Erythroblast (primary cell): ENCODE measurements around the gene MED22.
"Not testable (repeated sequence)": the region's sequence is repeated elsewhere in the genome, so short reads cannot be mapped to it uniquely, and the experiment has no call there.

Experiments used
- DNase-seq, 2 experiments: peaks; one replicate each; lab custom pipeline; 2025; lab: John Stamatoyannopoulos, UW
- GATA1 ChIP-seq: IDR thresholded peaks from 2 replicates; pipeline ENCODE4 v1.6.1; 2011; ENCODE audit warnings: low read depth, mild to moderate bottlenecking, control low read depth, low read length, moderate library complexity
- POLR2A ChIP-seq: IDR thresholded peaks from 2 replicates; pipeline ENCODE4 v1.6.1; 2011; ENCODE audit warnings: mild to moderate bottlenecking, low read length

MED22 gene

DNA sequence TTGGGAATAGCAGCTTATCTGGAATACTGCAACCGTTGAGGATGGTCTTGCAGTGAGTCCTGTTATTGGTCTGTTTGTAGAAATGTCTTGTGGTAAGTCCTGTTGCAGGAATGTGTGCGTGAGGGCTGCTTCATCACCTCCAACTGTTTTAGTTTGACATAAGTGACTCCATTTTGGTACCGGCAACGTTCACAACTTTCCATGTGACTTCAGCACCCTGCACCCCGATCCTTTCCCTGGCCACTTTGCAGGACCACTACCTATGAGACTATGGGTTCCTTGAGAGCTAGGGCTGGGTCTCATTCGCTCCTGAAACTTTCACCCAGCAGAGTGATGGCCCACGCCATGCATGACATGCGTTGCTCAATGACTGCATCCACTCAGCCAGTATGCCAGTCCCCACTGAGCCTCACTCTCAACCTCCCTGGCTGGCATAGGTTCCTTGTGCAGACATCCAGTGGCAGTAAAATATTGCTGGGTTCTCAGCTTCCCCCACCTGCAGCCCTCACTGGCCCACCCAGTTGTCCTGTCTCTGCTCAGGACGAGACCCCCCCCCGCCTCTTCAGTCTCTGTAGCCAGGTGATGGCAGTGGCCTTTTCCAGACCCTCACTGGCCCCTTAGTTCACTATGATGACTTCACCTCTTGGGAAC is 20.0 kb downstream of the MED22 start:
- TF ChIP-seq POLR2A (no peak), GATA1 (no peak)
- no peak for DNase-seq

DNA sequence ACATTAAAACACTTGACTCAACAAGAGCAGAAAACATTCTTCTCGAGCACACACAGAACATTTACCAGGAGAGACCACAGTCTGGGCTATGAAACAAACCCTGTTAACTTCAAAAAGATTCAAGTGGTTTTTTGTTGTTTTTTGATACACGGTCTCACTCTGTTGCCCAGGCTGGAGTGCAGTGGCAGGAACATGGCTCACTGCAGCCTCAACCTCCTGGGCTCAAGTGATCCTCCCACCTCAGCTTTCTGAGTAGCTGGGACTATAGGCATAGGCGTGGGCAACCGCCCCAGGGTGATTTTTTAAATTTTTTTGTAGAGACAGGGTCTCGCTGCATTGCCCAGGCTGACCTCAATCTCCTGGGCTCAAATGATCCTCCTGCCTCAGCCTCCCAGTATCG is 20.9 kb downstream of the MED22 start:
- DNase-seq: not testable (repeated sequence)

DNA sequence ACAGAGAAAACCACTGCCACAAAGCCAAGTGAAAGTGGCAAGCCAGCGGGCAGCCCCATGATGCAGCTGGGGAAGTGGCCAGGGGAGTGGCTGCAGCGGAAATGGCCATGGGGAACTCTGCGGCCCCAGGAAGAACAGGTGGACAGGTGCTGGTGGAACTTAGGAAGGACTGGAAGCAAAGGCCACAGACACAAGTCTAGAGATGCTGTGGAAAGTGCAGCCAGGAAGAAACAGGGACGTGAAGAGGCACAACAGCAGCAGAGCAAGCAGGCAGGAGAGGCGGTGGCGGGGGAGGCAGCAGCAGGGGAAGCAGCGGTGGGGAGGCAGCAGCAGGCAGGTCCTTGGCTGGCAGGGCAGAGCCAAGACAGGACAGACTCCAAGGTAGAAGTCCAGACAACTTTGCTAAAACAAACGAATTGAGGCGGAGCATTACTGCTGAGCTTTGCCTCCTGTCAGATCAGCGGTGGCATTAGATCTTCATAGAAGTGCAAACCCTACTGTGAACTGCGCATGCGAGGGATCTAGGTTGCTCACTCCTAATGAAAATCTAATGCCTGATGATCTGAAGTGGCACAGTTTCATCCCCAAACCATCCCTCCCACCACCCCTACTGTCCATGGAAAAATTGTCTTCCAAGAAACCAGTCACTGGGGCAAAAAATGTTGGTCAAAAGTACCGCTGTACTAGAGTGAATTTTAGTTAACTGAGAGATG is 23.8 kb downstream of the MED22 start:
- TF ChIP-seq GATA1 (no peak), POLR2A (no peak)
- DNase-seq: no peak

DNA sequence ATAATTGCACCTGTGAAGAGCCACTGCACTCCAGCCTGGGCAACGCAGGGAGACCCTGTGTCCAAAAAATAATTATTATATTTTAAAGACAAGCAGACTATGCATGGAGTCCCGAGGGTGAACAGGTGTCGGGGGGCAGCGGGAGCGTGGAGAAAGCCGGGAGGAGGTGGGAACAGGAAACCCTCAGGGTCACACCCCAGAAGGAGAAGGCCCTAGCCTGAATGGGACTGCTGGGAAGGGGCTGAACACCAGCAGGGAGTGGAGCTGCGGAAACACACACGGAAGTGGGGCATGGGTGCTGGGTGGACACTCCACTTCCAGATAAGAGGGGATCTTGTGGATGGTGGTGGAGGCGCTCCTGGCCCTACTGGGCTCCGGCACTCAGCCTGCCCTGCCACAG is 24.7 kb downstream of the MED22 start:
- no peak for TF ChIP-seq POLR2A
- no peak for DNase-seq

DNA sequence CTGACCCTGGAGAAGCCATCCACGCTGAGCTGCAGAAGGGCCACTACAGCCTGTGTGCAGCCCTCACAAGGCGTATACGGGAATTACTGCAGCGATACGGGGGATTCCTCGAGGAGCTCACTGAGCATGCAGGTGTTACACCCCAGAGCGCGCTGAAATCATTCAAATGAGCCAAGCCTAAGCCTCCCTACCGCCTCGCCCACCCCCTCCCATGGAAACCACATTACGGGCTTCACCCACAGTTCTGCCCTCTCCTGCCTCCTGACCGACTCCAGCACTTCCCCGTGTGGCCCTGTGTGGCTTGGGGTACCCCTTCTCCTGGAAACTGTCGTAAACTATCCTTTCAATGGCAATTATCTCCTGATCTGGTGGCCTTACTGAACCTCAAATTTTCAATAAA is 25.2 kb downstream of the MED22 start:
- TF ChIP-seq POLR2A: no peak
- TF ChIP-seq GATA1: no peak
- DNase-seq: no peak

DNA sequence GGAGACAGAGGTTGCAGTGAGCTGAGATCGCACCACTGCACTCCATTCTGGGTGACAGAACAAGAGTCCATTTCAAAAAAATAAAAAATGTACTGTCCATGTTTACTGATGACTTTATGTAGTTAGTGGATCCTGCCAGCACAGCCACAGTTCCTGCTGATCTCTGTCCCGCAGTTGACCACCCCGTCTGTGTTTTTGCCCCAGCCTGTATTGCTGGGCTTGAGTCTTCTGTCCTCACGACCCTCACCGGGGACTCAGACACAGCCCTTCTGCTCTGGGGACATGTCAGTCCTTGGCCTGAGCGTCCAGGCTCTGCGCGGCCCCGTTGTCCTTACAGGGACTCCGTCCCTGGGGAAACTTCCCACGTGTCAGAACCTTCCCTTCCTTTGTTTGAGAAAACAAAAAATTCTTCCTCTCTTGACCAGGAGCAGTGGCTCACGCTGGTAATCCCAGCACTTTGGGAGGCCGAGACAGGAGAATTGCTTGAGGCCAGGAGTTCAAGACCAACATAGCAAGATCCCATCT is 26.5 kb downstream of the MED22 start:
- TF ChIP-seq GATA1 (no peak), POLR2A (no peak)
- DNase-seq: no peak

DNA sequence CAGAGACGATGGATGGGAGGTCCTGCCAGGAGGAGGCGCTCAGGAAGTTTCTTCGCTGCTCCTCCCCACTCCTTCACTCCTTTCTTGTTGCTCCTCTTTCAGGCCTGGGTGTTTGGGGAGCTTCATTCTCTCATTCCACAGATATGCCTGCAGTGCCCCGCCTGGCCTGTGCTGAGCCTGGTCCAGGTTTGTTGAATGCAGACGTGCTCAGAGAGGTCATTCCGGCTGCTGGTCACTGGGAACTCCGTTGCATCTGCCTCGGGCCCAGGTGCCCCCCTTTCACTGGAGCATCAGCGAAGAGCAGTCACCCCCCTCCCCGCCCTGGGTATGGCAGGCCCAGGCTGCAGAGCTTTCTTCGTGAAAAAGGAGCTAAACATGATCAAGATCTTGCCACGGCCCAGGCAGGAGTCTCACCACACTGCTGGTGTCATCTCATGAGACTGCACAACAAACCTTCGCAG is 27.5 kb downstream of the MED22 start:
- TF ChIP-seq POLR2A (no peak), GATA1 (no peak)
- DNase-seq: no peak

DNA sequence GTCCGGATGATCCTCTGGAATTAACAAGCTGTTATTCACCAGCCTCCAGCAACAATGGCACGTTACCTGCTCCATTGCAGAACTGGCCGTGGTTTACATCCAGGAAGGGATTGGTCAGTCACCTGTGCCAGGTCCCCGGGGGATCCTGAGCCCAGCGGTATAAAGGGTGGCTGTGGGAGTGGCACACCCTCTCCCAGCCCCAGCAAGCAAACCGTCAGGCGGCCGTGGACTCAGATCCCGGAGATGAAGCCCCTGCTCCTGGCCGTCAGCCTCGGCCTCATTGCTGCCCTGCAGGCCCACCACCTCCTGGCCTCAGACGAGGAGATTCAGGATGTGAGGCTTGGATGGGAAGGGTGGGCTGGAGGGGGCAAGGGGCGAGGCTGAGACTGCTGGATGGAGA is 30.4 kb downstream of the MED22 start:
- not testable (repeated sequence) for DNase-seq

DNA sequence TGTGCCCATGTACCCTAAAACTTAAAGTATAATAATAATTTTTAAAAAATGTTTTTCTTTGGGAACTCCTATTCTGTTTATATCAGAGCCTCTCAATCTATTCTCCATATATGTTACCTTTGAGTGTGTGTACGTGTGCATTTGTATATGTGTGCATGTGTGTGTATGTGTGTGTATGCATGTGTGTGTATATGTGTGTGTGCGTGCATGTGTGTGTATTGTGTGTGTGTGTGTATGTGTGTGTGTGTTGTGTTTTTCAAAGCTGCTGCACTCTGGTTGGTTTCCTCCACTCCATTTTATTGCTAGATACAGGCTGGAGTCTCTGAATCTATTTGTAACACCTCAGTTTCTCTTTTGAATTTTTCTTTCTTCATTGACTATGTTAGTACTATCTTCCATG is 31.9 kb downstream of the MED22 start:
- TF ChIP-seq POLR2A: no peak
- TF ChIP-seq GATA1: no peak
- DNase-seq: no peak

DNA sequence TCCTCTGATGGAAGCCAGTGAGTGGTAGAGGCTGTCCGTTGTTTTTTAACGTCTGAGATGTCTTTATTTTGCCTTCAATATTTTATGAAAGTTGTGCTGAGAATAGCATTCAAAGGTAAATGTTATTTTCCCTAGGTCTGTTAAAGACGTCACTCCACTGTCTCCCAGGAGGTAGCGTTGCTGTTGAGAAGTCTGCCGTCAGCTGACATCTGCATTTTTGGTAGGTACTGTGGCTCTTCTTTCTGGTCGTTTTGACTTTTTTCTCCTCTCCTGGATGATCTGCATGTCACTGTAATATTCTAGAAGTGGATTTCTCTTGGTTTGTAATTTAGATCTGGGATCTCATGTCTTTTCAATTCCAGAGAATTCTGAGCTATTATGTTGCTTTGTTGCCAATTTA is 38.3 kb downstream of the MED22 start:
- TF ChIP-seq GATA1 (no peak), POLR2A (no peak)
- no peak for DNase-seq

DNA sequence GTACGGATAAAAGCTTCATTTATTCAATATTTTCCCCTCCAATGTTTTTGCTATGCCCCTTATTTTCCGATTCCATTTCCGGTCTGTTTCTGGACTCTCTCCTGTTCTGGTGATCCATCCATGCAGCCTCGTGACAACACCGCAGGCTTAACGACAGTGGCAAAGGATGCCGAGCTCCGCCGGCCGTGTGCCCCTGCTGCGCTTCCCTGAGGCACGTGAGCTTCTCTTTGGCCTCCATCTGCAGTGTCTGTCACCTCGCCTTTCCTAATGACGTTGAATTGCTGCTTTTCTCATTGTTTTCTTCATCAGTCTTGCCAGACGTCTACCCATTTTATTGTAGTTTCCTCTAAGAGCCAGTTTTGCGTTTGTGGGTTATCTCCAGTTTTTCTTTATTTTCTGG is 40.6 kb downstream of the MED22 start:
- TF ChIP-seq GATA1 (no peak), POLR2A (no peak)
- no peak for DNase-seq

DNA sequence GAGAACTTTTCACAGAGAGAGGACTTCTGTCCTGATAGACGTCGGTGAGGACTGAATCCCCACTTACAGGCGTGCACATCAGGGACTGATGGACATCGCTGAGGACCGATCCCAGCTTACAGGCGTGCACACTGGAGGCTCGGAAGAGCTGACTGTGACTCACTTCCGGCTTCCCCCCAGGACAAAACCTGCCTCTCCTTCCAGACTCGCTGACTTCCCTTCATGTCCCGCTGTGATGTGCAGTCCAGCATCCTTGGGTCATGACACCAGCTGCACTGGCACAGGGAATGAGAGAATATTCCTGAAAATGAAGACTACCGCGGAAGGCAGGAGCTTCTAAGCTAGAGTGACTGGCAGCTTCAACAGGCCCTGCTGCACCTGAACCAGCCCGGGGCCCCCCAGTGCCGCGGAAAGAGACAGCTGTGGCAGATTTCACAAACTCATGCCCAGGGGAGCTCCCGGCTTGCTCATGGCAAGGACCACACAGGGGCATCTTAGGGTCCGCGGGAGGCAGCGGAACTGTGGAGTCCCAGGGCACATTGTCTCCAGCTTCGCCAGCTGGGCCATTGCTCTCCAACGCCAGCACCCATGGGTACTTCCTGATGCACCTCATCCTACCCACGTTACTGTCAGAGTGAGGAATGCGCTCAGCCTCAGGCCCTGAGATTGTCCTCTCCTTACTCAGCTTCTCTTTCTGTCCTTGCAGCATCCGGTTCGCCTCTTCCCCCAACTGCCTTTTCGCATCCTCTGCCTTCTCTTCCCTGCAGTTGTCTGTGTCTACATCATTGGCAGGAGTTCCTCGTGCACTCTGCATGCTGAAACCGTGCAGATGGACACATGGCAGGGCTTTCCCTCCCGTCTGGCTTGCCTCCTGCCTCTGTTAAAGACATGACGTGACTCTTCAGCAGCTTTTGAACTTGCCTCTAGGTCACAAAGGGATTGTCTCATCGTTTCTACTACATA is 41.4 kb downstream of the MED22 start:
- no peak for TF ChIP-seq GATA1
- no peak for TF ChIP-seq POLR2A
- no peak for DNase-seq

DNA sequence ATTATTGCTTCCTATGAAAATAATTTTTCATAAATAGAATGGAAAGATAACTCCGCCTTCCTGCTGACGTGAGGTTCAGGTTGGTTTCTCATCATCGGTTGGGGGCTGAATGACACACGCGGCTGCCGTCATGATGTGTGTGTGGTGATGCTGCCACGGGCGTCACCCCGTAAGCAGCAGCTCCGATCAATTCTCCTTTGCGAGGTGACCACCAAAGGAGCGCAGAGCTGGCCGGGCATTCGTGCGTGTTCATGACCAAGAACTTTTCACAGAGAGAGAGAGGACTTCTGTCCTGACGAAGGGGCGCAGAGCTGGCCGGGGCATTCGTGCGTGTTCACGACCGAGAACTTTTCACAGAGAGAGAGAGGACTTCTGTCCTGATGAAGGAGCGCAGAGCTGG is 42.2 kb downstream of the MED22 start:
- DNase-seq: no peak
- no peak for TF ChIP-seq POLR2A
- TF ChIP-seq GATA1: no peak

DNA sequence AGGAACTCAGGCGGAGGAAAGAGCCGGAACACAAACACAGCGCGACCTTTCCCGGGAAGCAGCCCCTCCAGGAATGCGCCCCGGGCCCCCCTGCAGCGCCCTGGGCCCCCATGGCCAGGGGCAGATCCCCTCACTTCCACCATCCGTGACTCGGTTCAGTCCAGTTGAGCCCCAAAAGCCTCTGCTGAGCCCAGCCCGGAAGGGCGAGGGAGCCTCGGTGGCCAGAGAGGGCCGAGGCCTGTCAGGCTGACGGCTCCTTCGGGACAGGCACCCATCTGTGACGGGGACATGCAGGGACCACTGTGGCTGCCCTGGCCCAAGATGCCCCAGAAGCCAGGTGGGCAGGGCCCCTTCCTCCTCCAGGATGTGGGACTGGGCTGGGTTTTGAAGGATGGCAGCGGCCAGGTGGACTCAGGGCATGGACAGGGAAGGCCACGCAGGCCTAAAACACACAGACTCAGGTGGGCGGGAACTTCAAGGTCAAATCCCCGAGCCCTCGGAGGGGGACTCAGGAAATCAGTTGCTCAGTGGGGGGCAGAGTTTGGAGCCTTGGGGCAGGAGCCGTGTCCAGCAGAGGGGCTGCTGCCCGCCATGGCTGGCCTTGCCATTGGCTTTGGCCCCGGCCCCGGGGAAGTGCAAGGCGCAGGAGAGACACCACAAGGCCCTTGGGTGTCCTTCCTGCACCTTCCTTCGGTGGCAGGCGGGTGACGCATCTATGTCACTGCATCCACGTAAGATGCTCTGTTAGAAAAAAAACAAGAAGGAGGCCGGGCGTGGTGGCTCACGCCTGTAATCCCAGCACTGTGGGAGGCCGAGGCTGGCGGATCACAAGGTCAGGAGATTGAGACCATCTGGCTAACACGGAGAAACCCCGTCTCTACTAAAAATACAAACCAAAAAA is 43.2 kb downstream of the MED22 start:
- no peak for DNase-seq
- TF ChIP-seq GATA1 (no peak), POLR2A (no peak)
